Activated CD4-positive, alpha-beta T cell treated with anti-CD3 and anti-CD28 coated beads for 48 hours (primary cell): ENCODE results near the gene HHIPL1.

ENCODE experiments used
- DNase-seq: peaks from one replicate; pipeline ENCODE4 v3.0.0-alpha.2; 2020

The HHIPL1 gene

GRCh38 chr14:99691111-99691885 is 46.4 kb downstream of the HHIPL1 start:
- no peak for DNase-seq

- no peak for DNase-seq
These were observed 49.0 kb downstream of the HHIPL1 start for GRCh38 chr14:99693918-99694317.

- no peak for DNase-seq
These were observed 52.0 kb downstream of the HHIPL1 start for GRCh38 chr14:99696929-99697328.

GRCh38 chr14:99698236-99698635 is 53.3 kb downstream of the HHIPL1 start:
- DNase-seq, result no peak

GRCh38 chr14:99698642-99699041 is 53.7 kb downstream of the HHIPL1 start:
- no peak for DNase-seq

- no peak for DNase-seq
These were observed 54.3 kb downstream of the HHIPL1 start for GRCh38 chr14:99699085-99699760.

GRCh38 chr14:99699861-99700260 is 54.9 kb downstream of the HHIPL1 start:
- no peak for DNase-seq

GRCh38 chr14:99700379-99700778 is 55.5 kb downstream of the HHIPL1 start:
- DNase-seq, result no peak

- DNase-seq, result no peak
These were observed 56.3 kb downstream of the HHIPL1 start for GRCh38 chr14:99701260-99701659.

- no peak for DNase-seq
These were observed 57.2 kb downstream of the HHIPL1 start for GRCh38 chr14:99702115-99702514.

GRCh38 chr14:99703381-99703780 is 58.5 kb downstream of the HHIPL1 start:
- DNase-seq, result no peak

- DNase-seq, result no peak
These were observed 59.1 kb downstream of the HHIPL1 start for GRCh38 chr14:99704037-99704436.

GRCh38 chr14:99706107-99706900 is 61.4 kb downstream of the HHIPL1 start:
- no peak for DNase-seq

GRCh38 chr14:99707420-99707819 is 62.5 kb downstream of the HHIPL1 start:
- no peak for DNase-seq

GRCh38 chr14:99707921-99708320 is 63.0 kb downstream of the HHIPL1 start:
- DNase-seq, result no peak

GRCh38 chr14:99708449-99708848 is 63.5 kb downstream of the HHIPL1 start:
- DNase-seq, result no peak

- DNase-seq, result no peak
These were observed 69.0 kb downstream of the HHIPL1 start for GRCh38 chr14:99713972-99714371.

GRCh38 chr14:99715266-99716000 is 70.5 kb downstream of the HHIPL1 start:
- DNase-seq, result no peak

- no peak for DNase-seq
These were observed 71.3 kb downstream of the HHIPL1 start for GRCh38 chr14:99716091-99716849.

GRCh38 chr14:99716850-99717681 is 72.1 kb downstream of the HHIPL1 start:
- DNase-seq, result no peak

- DNase-seq, result no peak
These were observed 72.7 kb downstream of the HHIPL1 start for GRCh38 chr14:99717682-99718013.
